ENCODE measurements around the gene NDUFS7.

The NDUFS7 gene

DNA sequence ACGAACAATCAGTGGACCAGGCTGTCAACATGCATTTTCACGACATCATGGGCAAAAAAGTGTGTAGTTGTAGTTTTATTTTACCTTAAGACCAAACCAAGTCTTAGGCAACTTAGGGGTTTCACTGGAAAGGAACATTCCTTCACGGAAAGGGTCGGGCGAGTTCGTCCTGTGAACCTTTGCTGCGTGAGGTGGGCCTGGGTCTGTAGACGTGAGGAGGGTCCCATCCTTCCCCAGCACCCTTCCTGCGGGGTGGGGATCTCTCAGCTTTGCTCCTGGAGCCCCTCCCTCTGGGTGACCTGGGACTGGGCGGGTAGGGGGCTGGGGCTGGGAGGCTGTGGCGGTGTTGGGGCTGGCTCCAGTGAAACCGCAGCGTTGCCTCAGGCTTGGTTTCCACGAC is 42.2 kb downstream of the NDUFS7 start:
- DNase-seq (ENCODE audit: low read depth, low spot score): no peak
- no peak overlapping the region for H3K4me3 ChIP-seq (ENCODE audit: low read depth, low read length)
- TF ChIP-seq, protein P1, sequence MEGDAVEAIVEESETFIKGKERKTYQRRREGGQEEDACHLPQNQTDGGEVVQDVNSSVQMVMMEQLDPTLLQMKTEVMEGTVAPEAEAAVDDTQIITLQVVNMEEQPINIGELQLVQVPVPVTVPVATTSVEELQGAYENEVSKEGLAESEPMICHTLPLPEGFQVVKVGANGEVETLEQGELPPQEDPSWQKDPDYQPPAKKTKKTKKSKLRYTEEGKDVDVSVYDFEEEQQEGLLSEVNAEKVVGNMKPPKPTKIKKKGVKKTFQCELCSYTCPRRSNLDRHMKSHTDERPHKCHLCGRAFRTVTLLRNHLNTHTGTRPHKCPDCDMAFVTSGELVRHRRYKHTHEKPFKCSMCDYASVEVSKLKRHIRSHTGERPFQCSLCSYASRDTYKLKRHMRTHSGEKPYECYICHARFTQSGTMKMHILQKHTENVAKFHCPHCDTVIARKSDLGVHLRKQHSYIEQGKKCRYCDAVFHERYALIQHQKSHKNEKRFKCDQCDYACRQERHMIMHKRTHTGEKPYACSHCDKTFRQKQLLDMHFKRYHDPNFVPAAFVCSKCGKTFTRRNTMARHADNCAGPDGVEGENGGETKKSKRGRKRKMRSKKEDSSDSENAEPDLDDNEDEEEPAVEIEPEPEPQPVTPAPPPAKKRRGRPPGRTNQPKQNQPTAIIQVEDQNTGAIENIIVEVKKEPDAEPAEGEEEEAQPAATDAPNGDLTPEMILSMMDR (IDR thresholded peaks at IDR 0.05; ENCODE audit: insufficient read depth, low read length, missing control alignments): no peak
- ChIA-PET POLR2A (no interaction called here), CTCF (interaction anchor here (1.9 to 2.1 kb wide), 2 partner anchors 12 to 24 kb away, joined by 6 read pairs; no protein-coding TSS in a partner anchor)

DNA sequence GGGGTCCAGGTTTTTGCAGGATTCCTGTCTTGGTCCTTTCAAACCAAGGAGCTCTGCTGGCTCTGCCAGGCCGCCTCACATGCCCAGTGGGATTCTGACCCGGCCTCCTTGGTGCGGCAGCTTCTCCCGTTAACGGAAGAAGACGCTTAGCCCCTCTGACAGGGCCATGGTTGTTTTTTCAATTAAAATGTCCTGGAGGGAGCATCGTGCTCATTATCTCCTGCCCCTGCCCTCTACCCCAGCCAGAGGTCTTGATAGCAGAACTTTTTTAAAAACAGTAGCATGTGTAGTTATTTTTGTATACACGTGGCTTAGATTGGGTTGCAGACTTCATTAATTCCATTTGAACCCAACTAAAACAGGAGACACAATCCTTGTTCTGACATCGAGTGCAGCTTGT is 43.0 kb downstream of the NDUFS7 start:
- CTCF ChIA-PET: interaction anchor here (2.1 kb wide), 1 partner anchor 11 kb away, joined by 6 read pairs; no protein-coding TSS in a partner anchor
- TF ChIP-seq, protein P1 (IDR thresholded peaks at IDR 0.05; ENCODE audit: insufficient read depth, low read length, missing control alignments): no peak
- DNase-seq (ENCODE audit: low read depth, low spot score): no peak
- no peak overlapping the region for H3K4me3 ChIP-seq (ENCODE audit: low read depth, low read length)
- POLR2A ChIA-PET: interaction anchor here (0.6 kb wide), 1 partner anchor 901 kb away, joined by 3 read pairs; no protein-coding TSS in a partner anchor

DNA sequence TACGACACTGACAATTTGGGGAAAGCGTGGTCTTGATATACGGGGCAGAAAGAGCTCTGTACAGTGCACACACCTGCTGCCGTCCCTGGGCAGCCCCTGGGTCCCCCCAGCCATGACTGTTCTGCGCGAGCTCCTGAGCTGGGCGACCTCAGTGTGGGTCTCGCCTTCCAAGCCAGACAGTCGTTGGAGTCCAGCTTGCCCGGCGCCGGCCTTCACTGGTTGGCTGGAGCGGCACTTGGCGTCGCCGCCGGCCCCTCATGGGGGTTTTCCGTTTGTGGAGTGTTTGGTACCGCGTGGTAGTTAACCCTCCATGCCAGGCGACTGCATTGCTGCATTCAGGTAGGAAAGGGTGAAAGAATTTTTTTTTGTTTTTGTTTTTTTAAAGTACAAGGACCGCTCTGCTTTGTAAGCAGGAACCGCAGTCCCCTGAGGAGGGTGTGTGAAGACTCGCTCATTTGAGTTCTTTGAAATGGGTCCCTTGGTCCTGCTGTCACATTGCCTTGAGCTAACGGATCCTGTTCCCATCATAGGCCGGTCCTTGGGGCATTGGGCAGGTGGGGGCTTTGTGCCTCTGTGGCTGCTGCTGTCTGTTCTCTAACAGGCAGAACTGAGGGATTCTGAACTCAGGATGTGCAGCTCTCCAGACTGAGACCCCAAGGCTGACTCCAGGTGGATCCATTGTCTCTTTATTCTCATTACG is 43.7 kb downstream of the NDUFS7 start:
- ChIA-PET POLR2A (interaction anchor here (0.6 kb wide), 2 partner anchors 9 to 900 kb away, joined by 3 read pairs; no protein-coding TSS in a partner anchor), CTCF (interaction anchor here (1.0 to 2.1 kb wide), 2 partner anchors 10 to 13 kb away, joined by 3 to 6 read pairs; no protein-coding TSS in a partner anchor)
- H3K4me3 ChIP-seq (ENCODE audit: low read depth, low read length): no peak overlapping the region
- TF ChIP-seq, protein P1 (IDR thresholded peaks at IDR 0.05; ENCODE audit: insufficient read depth, low read length, missing control alignments): no peak
- no peak for DNase-seq (ENCODE audit: low read depth, low spot score)

DNA sequence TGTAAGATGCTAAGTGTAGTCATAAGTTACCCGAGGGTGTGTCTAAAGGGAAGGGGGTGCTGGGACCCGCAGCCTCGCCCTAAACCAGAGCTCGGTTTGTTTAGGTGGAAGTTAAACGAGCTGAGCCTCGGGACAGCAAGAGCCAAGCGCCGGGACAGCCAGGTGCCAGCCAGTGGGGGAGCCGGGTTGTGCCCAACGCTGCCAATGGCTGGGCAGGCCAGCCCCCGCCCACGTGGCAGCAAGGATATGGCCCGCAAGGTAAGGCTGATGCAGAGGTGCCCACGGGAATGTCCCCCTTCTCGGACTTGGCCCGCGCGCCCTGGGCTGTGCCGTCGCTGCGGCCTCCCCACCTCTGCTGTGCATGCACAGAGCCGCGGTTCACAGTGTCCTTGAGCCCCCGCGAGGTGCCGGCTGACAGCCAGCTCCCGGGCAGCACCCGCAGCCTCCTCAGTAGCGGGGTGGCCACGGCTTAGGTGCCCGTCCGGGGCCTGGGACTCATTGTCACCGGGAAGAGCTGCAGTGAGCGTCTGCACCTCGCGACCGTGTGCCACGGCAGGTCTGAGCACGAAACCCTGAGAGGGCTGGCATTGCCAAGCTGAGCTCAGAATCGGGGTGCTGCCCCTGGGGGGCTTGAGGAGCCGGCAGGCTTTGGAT is 45.2 kb downstream of the NDUFS7 start:
- ChIA-PET CTCF (interaction anchor here (1.0 kb wide), 1 partner anchor 9 kb away, joined by 4 read pairs; no protein-coding TSS in a partner anchor), POLR2A (no interaction called here)
- TF ChIP-seq, protein P1 (IDR thresholded peaks at IDR 0.05; ENCODE audit: insufficient read depth, low read length, missing control alignments): no peak
- no peak for DNase-seq (ENCODE audit: low read depth, low spot score)
- H3K4me3 ChIP-seq (ENCODE audit: low read depth, low read length): no peak overlapping the region

DNA sequence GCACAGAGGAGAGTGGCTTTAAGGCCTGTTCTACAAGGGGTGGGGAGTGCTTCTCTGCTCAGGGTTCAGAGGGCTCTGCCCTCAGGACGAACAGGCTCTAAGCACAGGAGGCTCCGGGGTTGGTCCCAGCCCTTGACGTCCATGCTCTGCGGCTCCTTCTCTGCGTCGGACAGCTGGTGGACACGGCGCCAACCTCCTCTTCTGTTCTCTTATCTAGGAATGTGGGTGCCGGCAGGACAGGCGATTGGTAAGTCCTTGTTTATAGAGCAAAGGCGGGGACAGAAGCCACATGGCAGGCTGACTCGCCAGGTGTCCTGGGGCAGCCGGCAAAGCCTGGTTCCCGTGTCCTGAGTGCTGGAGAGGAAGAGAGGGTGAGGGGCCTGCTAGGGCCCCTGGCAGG is 46.0 kb downstream of the NDUFS7 start:
- no peak overlapping the region for H3K4me3 ChIP-seq (ENCODE audit: low read depth, low read length)
- no peak for DNase-seq (ENCODE audit: low read depth, low spot score)
- ChIA-PET CTCF (interaction anchor here (1.0 to 1.4 kb wide), 2 partner anchors 9 to 186 kb away, joined by 3 to 4 read pairs; no protein-coding TSS in a partner anchor), POLR2A (no interaction called here)
- TF ChIP-seq, protein P1 (IDR thresholded peaks at IDR 0.05; ENCODE audit: insufficient read depth, low read length, missing control alignments): no peak

- DNase-seq (ENCODE audit: low read depth, low spot score): no peak
- ChIA-PET POLR2A (no interaction called here), CTCF (interaction anchor here (1.0 to 1.4 kb wide), 2 partner anchors 9 to 186 kb away, joined by 3 to 4 read pairs; no protein-coding TSS in a partner anchor)
- TF ChIP-seq, protein P1 (IDR thresholded peaks at IDR 0.05; ENCODE audit: insufficient read depth, low read length, missing control alignments): no peak
- no peak overlapping the region for H3K4me3 ChIP-seq (ENCODE audit: low read depth, low read length)
These were observed 46.5 kb downstream of the NDUFS7 start for GRCh38 chr19:1430246-1430645.

All from AG04449 (cell line).